ENCODE results near the gene TNFAIP8L2. TPM values are rescaled to one million over a fixed set of nuclear protein-coding genes. Genes with fewer than 3 reads are reported as not detected.
"Not testable (repeated sequence)": the region's sequence is repeated elsewhere in the genome, so short reads cannot be mapped to it uniquely, and the experiment has no call there.

The TNFAIP8L2 gene
- total and polyA plus RNA-seq, 2 of the 4 experiments (the other 2 are of a cell fraction), result not detected

DNA sequence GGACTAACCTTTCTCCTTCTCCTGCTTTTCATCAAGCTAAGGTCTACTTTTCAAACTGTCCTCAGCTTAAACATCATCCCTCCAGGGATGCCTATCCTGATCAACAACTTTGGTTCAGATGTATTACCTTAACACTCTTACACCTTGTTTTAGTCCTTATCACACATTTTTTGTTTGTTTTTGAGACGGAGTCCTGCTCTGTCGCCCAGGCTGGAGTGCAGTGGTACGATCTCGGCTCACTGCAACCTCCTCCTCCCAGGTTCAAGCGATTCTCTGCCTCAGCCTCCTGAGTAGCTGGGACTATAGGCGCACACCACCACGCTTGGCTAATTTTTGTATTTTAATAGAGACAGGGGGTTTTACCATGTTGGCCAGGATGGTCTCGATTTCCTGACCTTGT is 32.2 kb downstream of the TNFAIP8L2 start:
- H3K27me3 ChIP-seq (ENCODE audit: control insufficient read depth, insufficient read depth, low read length); H3K18ac ChIP-seq (ENCODE audit: low read depth, low read length); H3K4ac ChIP-seq (ENCODE audit: low read depth, low read length); H3K4me1 ChIP-seq (ENCODE audit: control insufficient read depth, insufficient read depth, low read length); H2BK120ac ChIP-seq (ENCODE audit: low read depth, low read length); intact Hi-C loops (cut with micrococcal nuclease); H2BK15ac ChIP-seq (ENCODE audit: low read depth, low read length); POLR2A ChIA-PET (ENCODE audit: unreplicated experiment); H4K20me1 ChIP-seq (ENCODE audit: insufficient read depth, low read length); H2AFZ ChIP-seq (replicated peaks; ENCODE audit: low read length, poor library complexity); H4K5ac ChIP-seq (ENCODE audit: low read depth, low read length); ATAC-seq (ENCODE audit: low read depth); dilution Hi-C loops (cut with HindIII; ENCODE audit: low sequenced_read_pairs, unreplicated experiment); H4K8ac ChIP-seq (ENCODE audit: low read depth in 2 of 2, low read length in 2 of 2); H3K27ac ChIP-seq (ENCODE audit: insufficient read depth, low read length); H4K91ac ChIP-seq (ENCODE audit: insufficient read depth, low read depth, low read length); BruUV-seq (replicated peaks); H3K56ac ChIP-seq (ENCODE audit: extremely low read depth, insufficient read depth, low read length); in situ Hi-C loops (cut with MboI; ENCODE audit: low sequenced_read_pairs); H2AK5ac ChIP-seq (ENCODE audit: low read depth, low read length); H2AK9ac ChIP-seq (replicated peaks; ENCODE audit: low read depth, low read length, poor library complexity); H2BK5ac ChIP-seq (ENCODE audit: low read depth, low read length, poor library complexity, severe bottlenecking); DNase-seq; H2BK20ac ChIP-seq (ENCODE audit: low read depth, low read length); H3K9me3 ChIP-seq (ENCODE audit: control insufficient read depth, insufficient read depth, low read length): not testable (repeated sequence)
- Histone ChIP-seq H3K23ac (ENCODE audit: low read depth, low read length) (peak overlapping the region; percentile 19), H3K4me3 (ENCODE audit: insufficient read depth, low read depth, low read length) (peak overlapping the region; percentile 73), H3K79me1 (ENCODE audit: low read depth in 1 of 2, low read length in 2 of 2) (peaks cover 29 to 45% of the 10 kb centered on the region in 2 experiments), H3K9me1 (ENCODE audit: insufficient read depth, low read length) (peaks cover 12% of the 10 kb centered on the region; the same call in 1 of the 2 replicates), H3K4me2 (ENCODE audit: low read depth, low read length) (peak overlapping the region; percentile 84), H3K14ac (replicated peaks; ENCODE audit: low read depth, low read length) (0 out of 2 replicates have a peak overlapping the region, but pooled peaks have one; percentile 0), H3K9ac (ENCODE audit: low read depth, low read length) (0 out of 2 replicates have a peak overlapping the region, but pooled peaks have one; percentile 93), H3K36me3 (ENCODE audit: control insufficient read depth, insufficient read depth, low read length) (peaks cover 16% of the 10 kb centered on the region)
- CTCF ChIA-PET, result interaction anchor here (0.5 kb wide), 1 partner anchor 31 kb away, joined by 4 read pairs; no protein-coding TSS in a partner anchor
- WGBS, 2 experiments (ENCODE audit: extremely low coverage in 2 of 2, insufficient read length in 1 of 2), result no CpG with 5 or more reads among the region's 8 CpGs

Measured in IMR-90 (cell line).